EH (cell line): ENCODE results near the gene PDGFB.

Source experiments
- DNase-seq: peaks from one replicate; pipeline ENCODE4 v3.0.0-alpha.2; 2015; ENCODE audit warnings: low read depth

PDGFB gene

GRCh38 chr22:39276440-39277141 lies 31.8 kb upstream of the PDGFB start:
- DNase-seq: peak; percentile 38

GRCh38 chr22:39275814-39276439 lies 31.1 kb upstream of the PDGFB start:
- DNase-seq: no peak

GRCh38 chr22:39273950-39274887 lies 29.4 kb upstream of the PDGFB start:
- DNase-seq: no peak

GRCh38 chr22:39270792-39271191 lies 26.0 kb upstream of the PDGFB start:
- DNase-seq: no peak

- DNase-seq: no peak
These were observed 25.5 kb upstream of the PDGFB start for GRCh38 chr22:39270280-39270679.

- no peak for DNase-seq
These were observed 24.5 kb upstream of the PDGFB start for GRCh38 chr22:39269095-39269790.

GRCh38 chr22:39268645-39269044 lies 23.9 kb upstream of the PDGFB start:
- DNase-seq: no peak

- DNase-seq: no peak
These were observed 23.2 kb upstream of the PDGFB start for GRCh38 chr22:39267974-39268373.

- DNase-seq: peak; percentile 35
These were observed 21.7 kb upstream of the PDGFB start for GRCh38 chr22:39266398-39267030.

GRCh38 chr22:39265143-39265886 lies 20.5 kb upstream of the PDGFB start:
- DNase-seq: no peak

GRCh38 chr22:39264349-39265038 lies 19.7 kb upstream of the PDGFB start:
- no peak for DNase-seq

GRCh38 chr22:39263626-39264348 lies 19.0 kb upstream of the PDGFB start:
- no peak for DNase-seq

- no peak for DNase-seq
These were observed 14.9 kb upstream of the PDGFB start for GRCh38 chr22:39259666-39260065.

GRCh38 chr22:39257901-39258475 lies 13.2 kb upstream of the PDGFB start:
- no peak for DNase-seq

- no peak for DNase-seq
These were observed 12.2 kb upstream of the PDGFB start for GRCh38 chr22:39256979-39257378.

- DNase-seq: no peak
These were observed 11.4 kb upstream of the PDGFB start for GRCh38 chr22:39256186-39256552.

GRCh38 chr22:39255449-39256185 lies 10.8 kb upstream of the PDGFB start:
- no peak for DNase-seq

GRCh38 chr22:39254789-39255298 lies 10.1 kb upstream of the PDGFB start:
- peak; percentile 82 for DNase-seq
